Ureter (tissue), 1 donor: ENCODE data around the gene CCDC183. TPM values are rescaled to one million over a fixed set of nuclear protein-coding genes. Genes with fewer than 3 reads are reported as not detected.

ENCODE experiments used
- DNase-seq: peaks from one replicate; pipeline ENCODE4 v3.0.0-alpha.2; 2020; ENCODE audit warnings: low spot score
- total RNA-seq: library from RNA; stranded (reverse); gene quantifications from one replicate; pipeline ENCODE4 v1.2.4, GENCODE V29; 2023
- donor health status: DM: yes; HTN: yes; CAD: no.

CCDC183 gene
- total RNA-seq, 1 donor from 2014 or later = 0.18 TPM

DNA sequence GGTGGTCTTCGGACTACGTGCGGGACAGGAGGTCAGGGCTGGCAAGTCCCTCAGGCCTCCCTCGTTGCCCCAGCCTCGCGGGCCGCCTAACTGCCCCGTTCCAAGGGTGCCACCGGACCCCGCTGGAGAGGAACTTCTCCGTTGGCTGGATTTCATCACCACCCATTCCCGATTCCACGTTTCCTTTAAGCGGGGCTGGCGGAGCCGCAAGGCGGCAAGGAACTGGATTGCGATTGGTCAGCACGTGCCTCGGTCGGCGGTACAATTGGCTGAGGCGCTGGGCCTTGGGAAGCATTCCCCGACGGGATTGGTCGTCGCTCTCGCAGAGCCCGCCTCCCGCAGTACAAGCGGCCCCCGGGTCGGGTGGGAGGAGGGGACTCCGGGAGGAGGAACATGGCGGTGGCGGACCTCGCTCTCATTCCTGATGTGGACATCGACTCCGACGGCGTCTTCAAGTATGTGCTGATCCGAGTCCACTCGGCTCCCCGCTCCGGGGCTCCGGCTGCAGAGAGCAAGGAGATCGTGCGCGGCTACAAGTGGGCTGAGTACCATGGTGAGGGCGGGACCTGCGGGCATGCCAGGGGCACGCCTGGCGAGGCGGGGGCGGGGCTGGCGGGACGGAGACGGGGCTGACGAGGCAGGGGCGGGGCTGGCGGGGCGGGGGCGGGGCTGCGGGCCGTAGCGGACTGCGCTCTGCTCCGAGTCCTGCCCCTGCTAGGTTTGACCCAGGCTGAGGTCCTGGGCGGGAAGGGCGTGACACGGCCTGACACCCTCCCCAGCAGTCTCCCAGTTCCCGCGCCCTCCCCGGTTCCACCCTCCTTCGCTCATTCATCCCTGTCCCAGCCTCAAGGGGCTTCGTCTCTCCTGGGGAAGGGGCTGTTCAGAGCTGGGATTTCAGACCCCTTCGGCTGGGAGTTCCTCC, 53.2 kb downstream of the CCDC183 start, which contains the start of gene PHPT1:
PHPT1 (plus strand) TSS at position 372 of the 922 bp plus-strand sequence; CDS start at position 394, 22 bp downstream.
- peak; percentile 99 for DNase-seq

DNA sequence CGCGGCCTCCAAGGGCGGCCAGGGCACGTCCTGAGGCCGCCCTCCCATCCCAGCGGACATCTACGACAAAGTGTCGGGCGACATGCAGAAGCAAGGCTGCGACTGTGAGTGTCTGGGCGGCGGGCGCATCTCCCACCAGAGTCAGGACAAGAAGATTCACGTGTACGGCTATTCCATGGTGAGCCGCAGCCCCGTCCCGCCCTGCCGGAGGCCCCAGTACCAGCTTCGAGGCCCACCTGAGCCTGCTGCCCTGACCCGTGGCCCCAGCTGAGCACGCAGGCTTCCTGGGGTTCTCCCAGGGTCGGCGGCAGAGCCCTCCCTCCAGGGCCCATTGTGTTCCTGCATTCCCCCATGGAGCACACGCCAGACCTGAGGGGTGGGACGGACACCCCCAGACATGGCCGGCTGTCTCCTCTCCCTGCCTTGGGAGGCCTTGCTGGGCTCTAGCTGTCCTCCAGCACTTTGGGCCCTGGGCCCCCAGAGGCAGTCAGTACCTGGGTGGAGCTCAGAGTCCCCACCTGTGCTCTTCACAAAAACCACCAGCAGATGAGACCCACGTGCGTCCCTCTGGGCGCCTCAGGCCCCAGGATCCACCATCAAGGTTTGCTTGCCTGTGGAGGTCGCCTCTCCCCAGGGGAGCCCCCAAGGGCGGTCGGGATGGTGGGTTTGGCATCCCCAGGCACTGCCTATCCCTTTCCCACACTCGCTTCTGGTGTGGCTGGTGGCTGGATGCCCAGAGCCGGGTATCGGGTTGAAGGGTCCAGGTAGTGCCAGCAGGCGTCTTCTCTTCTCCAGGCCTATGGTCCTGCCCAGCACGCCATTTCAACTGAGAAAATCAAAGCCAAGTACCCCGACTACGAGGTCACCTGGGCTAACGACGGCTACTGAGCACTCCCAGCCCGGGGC, 54.1 kb downstream of the CCDC183 start:
- no peak for DNase-seq

DNA sequence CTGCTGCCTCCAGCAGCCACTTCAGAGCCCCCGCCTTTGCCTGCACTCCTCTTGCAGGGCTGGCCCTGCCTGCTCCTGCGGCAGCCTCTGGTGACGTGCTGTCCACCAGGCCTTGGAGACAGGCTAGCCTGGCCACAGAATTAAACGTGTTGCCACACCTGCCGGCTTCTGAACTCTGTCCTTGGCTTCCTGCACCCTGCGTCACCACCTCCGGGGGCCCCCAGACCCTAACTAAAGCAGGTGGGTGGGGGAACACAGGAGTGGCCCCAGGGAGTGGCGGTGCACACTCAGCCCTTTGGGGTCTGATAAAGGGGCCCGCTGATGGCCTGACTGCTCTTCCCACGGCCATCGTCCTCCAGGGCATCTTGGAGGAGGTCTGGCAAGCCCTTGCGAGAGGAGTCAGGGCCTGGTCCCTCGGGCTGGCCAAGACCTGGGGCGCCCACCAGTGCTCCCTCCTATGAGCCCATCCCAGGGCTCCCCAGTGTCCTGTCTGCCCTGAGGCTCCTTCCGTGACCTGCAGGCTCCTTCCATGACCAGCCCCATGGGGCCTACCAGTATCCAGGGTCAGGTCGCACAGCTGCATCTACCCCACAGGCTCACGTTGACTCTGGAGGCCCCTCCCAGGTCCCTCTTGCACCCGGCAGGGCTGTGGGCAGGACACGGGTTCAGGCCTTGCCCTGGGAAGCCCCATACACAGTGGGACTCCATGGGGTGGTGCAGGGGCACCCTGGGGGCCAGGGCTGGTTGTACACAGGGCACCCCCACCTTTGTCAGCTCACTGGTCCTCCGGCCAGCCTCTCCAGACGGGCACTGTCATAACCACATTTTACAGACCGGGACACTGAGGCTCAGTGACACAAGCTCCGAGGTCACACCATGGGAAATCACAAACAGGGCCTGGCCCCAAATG, 55.0 kb downstream of the CCDC183 start:
- DNase-seq = no peak

DNA sequence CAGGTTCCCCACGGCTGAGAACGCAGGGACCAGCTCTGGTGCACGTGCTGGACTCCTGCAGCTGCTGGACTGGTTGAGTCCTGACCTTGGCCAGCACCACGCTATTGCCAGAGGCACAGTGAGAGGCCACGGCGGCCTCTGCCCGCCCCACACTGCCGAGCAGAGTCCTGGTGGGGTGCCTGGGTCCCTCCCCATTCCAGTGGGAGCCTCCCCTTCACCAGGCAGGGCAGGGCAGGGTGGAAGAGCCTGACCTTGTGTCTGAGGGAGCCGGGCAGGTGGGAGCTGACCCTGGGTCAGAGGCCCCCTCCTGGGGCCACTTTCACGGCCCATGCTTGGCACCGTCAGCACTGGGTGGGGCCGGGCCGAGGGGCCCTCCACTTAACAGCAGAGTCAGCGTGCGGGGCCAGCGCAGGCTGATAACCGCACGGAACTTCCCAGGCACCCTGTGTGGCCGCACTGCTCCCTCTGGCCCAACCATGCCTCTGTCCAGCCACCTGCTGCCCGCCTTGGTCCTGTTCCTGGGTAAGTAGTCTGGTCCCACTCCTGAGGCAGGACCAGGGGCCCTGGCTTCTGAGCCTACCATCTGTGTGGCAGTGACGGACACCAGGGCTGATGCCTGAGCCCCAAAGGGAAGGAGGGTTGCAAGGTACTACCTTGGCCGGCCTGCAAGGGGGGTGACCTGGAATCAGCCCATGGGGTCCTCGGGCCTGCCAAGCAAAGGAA, 56.0 kb downstream of the CCDC183 start, which contains the start of gene MAMDC4:
MAMDC4 (plus strand) TSS at position 406 of the 723 bp plus-strand sequence; CDS start at position 477, 71 bp downstream.
- no peak for DNase-seq

DNA sequence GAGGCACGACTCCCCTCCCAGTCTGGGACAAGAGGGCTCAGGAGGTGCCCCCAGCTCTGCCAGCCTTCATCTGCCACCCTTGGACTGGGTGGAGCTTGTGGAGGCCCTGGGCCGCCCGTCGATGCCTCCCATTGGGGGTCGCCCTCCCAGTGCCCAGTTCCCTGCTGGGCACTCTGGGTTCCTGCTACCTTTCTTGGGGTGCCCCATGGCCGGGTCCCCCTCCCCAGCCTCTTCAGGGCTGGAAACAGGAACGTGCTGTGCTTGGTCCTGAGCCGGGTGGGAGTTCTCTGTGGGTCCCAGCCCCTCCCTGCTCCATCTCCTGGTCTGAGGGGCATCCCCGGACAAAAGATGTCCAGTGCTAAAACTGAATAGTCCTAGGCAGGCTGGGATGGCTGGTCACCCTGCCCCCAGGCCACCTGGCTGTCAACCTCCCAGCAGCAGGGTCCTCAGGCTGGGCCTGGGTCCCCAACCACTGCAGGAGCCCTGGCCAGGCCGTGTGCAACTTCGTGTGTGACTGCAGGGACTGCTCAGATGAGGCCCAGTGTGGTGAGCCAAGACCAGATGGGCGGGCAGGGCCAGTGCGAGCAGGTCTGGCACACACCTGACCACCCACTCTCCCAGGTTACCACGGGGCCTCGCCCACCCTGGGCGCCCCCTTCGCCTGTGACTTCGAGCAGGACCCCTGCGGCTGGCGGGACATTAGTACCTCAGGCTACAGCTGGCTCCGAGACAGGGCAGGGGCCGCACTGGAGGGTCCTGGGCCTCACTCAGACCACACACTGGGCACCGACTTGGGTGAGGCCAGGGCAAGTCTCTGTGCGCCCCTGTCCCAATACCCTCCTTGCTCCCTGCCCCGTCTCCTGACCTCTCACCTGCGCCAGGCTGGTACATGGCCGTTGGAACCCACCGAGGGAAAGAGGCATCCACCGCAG, 56.8 kb downstream of the CCDC183 start:
- no peak for DNase-seq

DNA sequence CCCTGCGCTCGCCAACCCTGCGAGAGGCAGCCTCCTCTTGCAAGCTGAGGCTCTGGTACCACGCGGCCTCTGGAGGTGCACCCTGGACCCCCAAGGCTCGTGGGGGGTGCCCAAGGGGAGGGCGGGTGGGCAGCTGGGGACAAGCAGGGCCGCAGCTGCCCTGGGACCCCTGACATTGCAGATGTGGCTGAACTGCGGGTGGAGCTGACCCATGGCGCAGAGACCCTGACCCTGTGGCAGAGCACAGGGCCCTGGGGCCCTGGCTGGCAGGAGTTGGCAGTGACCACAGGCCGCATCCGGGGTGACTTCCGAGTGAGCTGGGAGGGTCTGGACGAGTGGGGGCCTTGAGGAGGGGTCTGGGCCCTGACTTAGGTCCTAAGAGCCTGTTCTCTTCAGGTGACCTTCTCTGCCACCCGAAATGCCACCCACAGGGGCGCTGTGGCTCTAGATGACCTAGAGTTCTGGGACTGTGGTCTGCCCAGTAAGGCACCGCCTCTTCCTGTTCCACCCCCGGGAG, 57.5 kb downstream of the CCDC183 start:
- no peak for DNase-seq

DNA sequence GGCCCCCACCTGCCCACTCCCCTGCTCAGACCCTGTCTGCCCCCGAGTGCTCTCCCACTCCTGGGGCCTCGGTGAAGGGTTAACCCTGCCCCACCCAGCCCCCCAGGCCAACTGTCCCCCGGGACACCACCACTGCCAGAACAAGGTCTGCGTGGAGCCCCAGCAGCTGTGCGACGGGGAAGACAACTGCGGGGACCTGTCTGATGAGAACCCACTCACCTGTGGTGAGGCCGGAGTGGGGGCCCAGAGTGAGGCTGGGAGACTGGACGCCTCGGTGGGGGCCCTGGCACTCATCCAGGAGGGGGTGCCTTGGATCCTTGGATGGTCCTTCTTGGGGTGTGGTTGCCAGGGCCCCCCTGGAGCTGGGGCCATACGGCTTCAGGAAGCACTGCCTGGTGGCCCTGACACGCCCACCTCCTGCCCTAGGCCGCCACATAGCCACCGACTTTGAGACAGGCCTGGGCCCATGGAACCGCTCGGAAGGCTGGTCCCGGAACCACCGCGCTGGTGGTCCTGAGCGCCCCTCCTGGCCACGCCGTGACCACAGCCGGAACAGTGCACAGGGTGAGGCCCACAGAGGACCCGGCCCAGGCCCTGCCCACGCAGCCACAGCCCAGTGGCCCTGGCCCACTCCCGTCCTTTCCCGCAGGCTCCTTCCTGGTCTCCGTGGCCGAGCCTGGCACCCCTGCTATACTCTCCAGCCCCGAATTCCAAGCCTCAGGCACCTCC, 58.1 kb downstream of the CCDC183 start:
- DNase-seq = no peak

DNA sequence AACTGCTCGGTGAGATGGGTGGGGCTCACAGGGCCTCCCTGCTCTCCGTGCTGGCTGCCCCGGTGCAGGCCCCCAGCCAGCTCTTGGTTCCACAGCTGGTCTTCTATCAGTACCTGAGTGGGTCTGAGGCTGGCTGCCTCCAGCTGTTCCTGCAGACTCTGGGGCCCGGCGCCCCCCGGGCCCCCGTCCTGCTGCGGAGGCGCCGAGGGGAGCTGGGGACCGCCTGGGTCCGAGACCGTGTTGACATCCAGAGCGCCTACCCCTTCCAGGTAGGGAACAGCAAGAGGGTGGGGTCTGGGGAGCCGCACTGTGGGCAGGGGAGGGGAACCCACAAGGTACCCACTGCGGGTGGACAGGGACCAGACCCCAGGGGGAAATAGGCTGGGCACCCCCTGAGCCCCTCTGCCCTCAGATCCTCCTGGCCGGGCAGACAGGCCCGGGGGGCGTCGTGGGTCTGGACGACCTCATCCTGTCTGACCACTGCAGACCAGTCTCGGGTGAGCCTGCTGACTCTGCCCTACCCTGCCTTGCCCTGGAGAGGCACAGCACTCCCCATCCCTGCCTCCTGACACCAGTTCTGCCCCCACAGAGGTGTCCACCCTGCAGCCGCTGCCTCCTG, 58.8 kb downstream of the CCDC183 start:
- DNase-seq = no peak

DNA sequence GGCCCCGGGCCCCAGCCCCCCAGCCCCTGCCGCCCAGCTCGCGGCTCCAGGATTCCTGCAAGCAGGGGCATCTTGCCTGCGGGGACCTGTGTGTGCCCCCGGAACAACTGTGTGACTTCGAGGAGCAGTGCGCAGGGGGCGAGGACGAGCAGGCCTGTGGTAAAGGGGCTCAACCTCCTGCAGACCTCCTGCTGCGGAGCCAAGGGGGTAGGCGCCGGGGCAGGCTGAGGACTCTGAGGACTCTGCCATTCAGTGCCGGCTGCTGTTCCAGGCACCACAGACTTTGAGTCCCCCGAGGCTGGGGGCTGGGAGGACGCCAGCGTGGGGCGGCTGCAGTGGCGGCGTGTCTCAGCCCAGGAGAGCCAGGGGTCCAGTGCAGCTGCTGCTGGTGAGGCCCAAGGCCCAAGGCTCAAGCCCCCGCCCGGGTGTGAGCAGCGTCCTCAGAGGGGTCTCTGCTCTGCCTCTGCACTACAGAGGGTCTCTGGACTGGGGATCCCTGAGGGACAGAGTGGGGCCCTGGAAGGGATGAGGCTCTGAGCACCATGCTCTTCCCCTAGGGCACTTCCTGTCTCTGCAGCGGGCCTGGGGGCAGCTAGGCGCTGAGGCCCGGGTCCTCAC, 59.4 kb downstream of the CCDC183 start:
- no peak for DNase-seq

DNA sequence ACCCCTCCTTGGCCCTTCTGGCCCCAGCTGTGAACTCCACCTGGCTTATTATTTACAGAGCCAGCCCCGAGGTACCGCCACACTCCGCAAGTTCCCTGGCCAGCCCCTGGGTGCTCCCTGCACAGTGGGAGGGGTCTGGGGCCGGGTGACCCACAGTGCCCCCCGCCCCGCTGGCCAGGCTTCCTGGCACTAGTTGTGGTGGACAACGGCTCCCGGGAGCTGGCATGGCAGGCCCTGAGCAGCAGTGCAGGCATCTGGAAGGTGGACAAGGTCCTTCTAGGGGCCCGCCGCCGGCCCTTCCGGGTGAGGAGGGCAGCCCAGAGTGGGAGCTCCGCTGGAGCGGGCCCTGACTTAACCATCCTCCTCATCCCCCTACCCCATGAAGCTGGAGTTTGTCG, 59.9 kb downstream of the CCDC183 start:
- no peak for DNase-seq

DNA sequence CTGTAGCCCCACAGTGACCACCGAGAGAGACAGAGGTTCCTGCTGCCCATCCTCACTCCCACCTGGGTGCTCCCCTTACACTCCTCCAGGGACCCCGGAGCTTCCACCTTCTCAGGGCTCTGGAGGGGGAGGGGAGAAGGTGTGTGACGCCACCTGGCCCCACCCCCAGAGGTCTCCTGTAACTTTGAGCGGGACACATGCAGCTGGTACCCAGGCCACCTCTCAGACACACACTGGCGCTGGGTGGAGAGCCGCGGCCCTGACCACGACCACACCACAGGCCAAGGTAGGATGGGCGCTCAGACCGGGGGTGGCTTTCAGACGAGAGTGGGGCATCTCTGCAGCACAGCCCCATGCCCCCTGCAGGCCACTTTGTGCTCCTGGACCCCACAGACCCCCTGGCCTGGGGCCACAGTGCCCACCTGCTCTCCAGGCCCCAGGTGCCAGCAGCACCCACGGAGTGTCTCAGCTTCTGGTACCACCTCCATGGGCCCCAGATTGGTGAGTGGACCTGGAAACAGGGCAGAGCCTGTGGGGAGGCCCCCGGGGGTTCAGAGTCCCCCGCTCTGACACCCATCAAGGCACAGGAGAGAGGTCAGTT, 60.5 kb downstream of the CCDC183 start:
- no peak for DNase-seq

DNA sequence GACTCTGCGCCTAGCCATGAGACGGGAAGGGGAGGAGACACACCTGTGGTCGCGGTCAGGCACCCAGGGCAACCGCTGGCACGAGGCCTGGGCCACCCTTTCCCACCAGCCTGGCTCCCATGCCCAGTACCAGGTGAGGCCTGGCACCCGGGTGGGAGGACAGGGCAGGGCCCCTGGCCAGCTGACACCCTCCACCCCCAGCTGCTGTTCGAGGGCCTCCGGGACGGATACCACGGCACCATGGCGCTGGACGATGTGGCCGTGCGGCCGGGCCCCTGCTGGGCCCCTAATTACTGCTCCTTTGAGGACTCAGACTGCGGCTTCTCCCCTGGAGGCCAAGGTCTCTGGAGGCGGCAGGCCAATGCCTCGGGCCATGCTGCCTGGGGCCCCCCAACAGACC, 61.0 kb downstream of the CCDC183 start:
- no peak for DNase-seq

Other genes with a start within 250 kb of the CCDC183 start
- gene EGFL7, start 133.4 kb upstream of the CCDC183 start, total RNA-seq = 109 TPM
- 52.2 TPM for gene AGPAT2, start 108.9 kb upstream of the CCDC183 start, total RNA-seq
- gene DIPK1B, start 83.8 kb upstream of the CCDC183 start, total RNA-seq = 6.6 TPM
- 40.6 TPM for gene LCN10, start 53.4 kb upstream of the CCDC183 start, total RNA-seq
- 62.8 TPM for gene LCN6, start 47.8 kb upstream of the CCDC183 start, total RNA-seq
- gene LCN8, start 38.1 kb upstream of the CCDC183 start, total RNA-seq = not detected
- not detected for gene LCN15, start 31.8 kb upstream of the CCDC183 start, total RNA-seq
- gene TMEM141, start 5.0 kb upstream of the CCDC183 start, total RNA-seq = 80.8 TPM
- gene RABL6, start 11.6 kb downstream of the CCDC183 start, total RNA-seq = 60.2 TPM
- 4.8 TPM for gene AJM1, start 46.1 kb downstream of the CCDC183 start, total RNA-seq
- 109 TPM for gene PHPT1, start 53.1 kb downstream of the CCDC183 start, total RNA-seq
- gene MAMDC4, start 56.0 kb downstream of the CCDC183 start, total RNA-seq = 10.7 TPM
- gene EDF1, start 70.0 kb downstream of the CCDC183 start, total RNA-seq = 338 TPM
- gene TRAF2, start 90.2 kb downstream of the CCDC183 start, total RNA-seq = 16.4 TPM
- gene FBXW5, start 148.4 kb downstream of the CCDC183 start, total RNA-seq = 62.4 TPM
- 1.6 TPM for gene C8G, start 148.9 kb downstream of the CCDC183 start, total RNA-seq
- gene LCN12, start 155.9 kb downstream of the CCDC183 start, total RNA-seq = 3.4 TPM
- gene PTGDS, start 181.2 kb downstream of the CCDC183 start, total RNA-seq = 111 TPM
- gene LCNL1, start 186.7 kb downstream of the CCDC183 start, total RNA-seq = 1.7 TPM
- gene PAXX, start 196.1 kb downstream of the CCDC183 start, total RNA-seq = 51.5 TPM
- gene CLIC3, start 200.2 kb downstream of the CCDC183 start, total RNA-seq = 3.6 TPM
- 25.7 TPM for gene ABCA2, start 231.9 kb downstream of the CCDC183 start, total RNA-seq
- gene FUT7, start 235.8 kb downstream of the CCDC183 start, total RNA-seq = not detected
- gene NPDC1, start 249.8 kb downstream of the CCDC183 start, total RNA-seq = 138 TPM